ENCODE results near the gene ZEB2. TPM values are rescaled to one million over a fixed set of nuclear protein-coding genes. Genes with fewer than 3 reads are reported as not detected.

ZEB2 gene
- total RNA-seq, 1 experiment from 2014 or later, result 1.1 TPM

- in situ Hi-C loops (cut with HindIII; ENCODE audit: low pct_unique_long_range_greater_than_20kb, low sequenced_read_pairs) (no loop called here), intact Hi-C loops (cut with micrococcal nuclease; ENCODE audit: unreplicated experiment) (no loop called here)
- no peaks in the 10 kb centered on the region for H3K9me3 ChIP-seq (ENCODE audit: control insufficient read depth, insufficient read depth, low read depth, low read length)
- peak; percentile 37; the same call in 1 of the 2 replicates for TF ChIP-seq CTCF (IDR thresholded peaks at IDR 0.05)
- no peak for TF ChIP-seq SIN3A (IDR thresholded peaks at IDR 0.05; ENCODE audit: borderline replicate concordance, insufficient read depth, low read depth, low read length)
- no peaks in the 10 kb centered on the region for H3K4me1 ChIP-seq (ENCODE audit: control insufficient read depth, insufficient read depth, low read length)
- CTCF ChIA-PET, result no interaction called here
- no peaks in the 10 kb centered on the region for H3K36me3 ChIP-seq (ENCODE audit: control insufficient read depth, insufficient read depth, low read length)
- no peak for DNase-seq (ENCODE audit: low read depth, low spot score)
- ATAC-seq, result no peak
- no peak overlapping the region for H3K27ac ChIP-seq (ENCODE audit: low read length)
- BruUV-seq (replicated peaks), result no TSS peak
- H3K4me3 ChIP-seq (ENCODE audit: low read depth in 2 of 2, low read length in 2 of 2), result no peak overlapping the region
- POLR2A ChIA-PET, result interaction anchor here (0.6 kb wide), 1 partner anchor 52 kb away, joined by 7 read pairs; no protein-coding TSS in a partner anchor
- peaks cover under 1% of the 10 kb centered on the region; the same call in 1 of the 2 replicates for H3K27me3 ChIP-seq (ENCODE audit: control insufficient read depth, insufficient read depth, low read length)
Measured at GRCh38 chr2:144449028-144449406, 70.9 kb downstream of the ZEB2 start.

- Histone ChIP-seq H3K4me3 (ENCODE audit: low read depth in 2 of 2, low read length in 2 of 2) (no peak overlapping the region), H3K27ac (ENCODE audit: low read length) (no peak overlapping the region), H3K36me3 (ENCODE audit: control insufficient read depth, insufficient read depth, low read length) (no peaks in the 10 kb centered on the region), H3K9me3 (ENCODE audit: control insufficient read depth, insufficient read depth, low read depth, low read length) (no peaks in the 10 kb centered on the region), H3K4me1 (ENCODE audit: control insufficient read depth, insufficient read depth, low read length) (no peaks in the 10 kb centered on the region), H3K27me3 (ENCODE audit: control insufficient read depth, insufficient read depth, low read length) (no peaks in the 10 kb centered on the region)
- in situ Hi-C loops (cut with HindIII; ENCODE audit: low pct_unique_long_range_greater_than_20kb, low sequenced_read_pairs) (no loop called here), intact Hi-C loops (cut with micrococcal nuclease; ENCODE audit: unreplicated experiment) (no loop called here)
- TF ChIP-seq SIN3A (IDR thresholded peaks at IDR 0.05; ENCODE audit: borderline replicate concordance, insufficient read depth, low read depth, low read length) (no peak), TCF7L2 (IDR thresholded peaks at IDR 0.05; ENCODE audit: low read depth, low read length) (no peak), REST (IDR thresholded peaks at IDR 0.05; ENCODE audit: insufficient read depth in 1 of 2, low read depth in 2 of 2, low read length in 1 of 2) (no peak), CTCF (IDR thresholded peaks at IDR 0.05) (no peak), POLR2AphosphoS5 (IDR thresholded peaks at IDR 0.05; ENCODE audit: low read depth, low read length) (no peak)
- CTCF ChIA-PET, result no interaction called here
- BruUV-seq (replicated peaks), result no TSS peak
- no peak for ATAC-seq
- POLR2A ChIA-PET, result no interaction called here
- DNase-seq (ENCODE audit: low read depth, low spot score), result no peak
Measured at GRCh38 chr2:144448389-144449027, 71.4 kb downstream of the ZEB2 start.

Data from Panc1 (cell line).